HG03060 (cell line): ENCODE measurements around the gene NIBAN1.
A peak's percentile ranks its signal among the peaks of the same experiment; 100 is the strongest.
"Not testable (repeated sequence)": the region's sequence is repeated elsewhere in the genome, so short reads cannot be mapped to it uniquely, and the experiment has no call there.

ENCODE experiments used
- ATAC-seq: cut with Tn5 transposase; IDR thresholded peaks from one replicate; pipeline ENCODE4 v1.9.1; 2021; ENCODE audit warnings: low read depth, moderate number of reproducible peaks; ENCODE audit not compliant: unreplicated experiment

Gene NIBAN1

GRCh38 chr1:184973272-184974055, 844 bp downstream of the NIBAN1 start:
- ATAC-seq: peak; percentile 27

- no peak for ATAC-seq
These were observed 1.8 kb downstream of the NIBAN1 start for GRCh38 chr1:184972315-184973055.

GRCh38 chr1:184971522-184972265, 2.6 kb downstream of the NIBAN1 start:
- ATAC-seq: no peak

- no peak for ATAC-seq
These were observed 3.6 kb downstream of the NIBAN1 start for GRCh38 chr1:184970691-184971161.

- ATAC-seq: no peak
These were observed 7.3 kb downstream of the NIBAN1 start for GRCh38 chr1:184966989-184967388.

GRCh38 chr1:184965944-184966860, 8.1 kb downstream of the NIBAN1 start:
- ATAC-seq: no peak

GRCh38 chr1:184965439-184965838, 8.9 kb downstream of the NIBAN1 start:
- ATAC-seq: no peak

GRCh38 chr1:184959626-184960025, 14.7 kb downstream of the NIBAN1 start:
- no peak for ATAC-seq

- no peak for ATAC-seq
These were observed 15.6 kb downstream of the NIBAN1 start for GRCh38 chr1:184958554-184959353.

- ATAC-seq: not testable (repeated sequence)
These were observed 16.4 kb downstream of the NIBAN1 start for GRCh38 chr1:184957901-184958300.

- no peak for ATAC-seq
These were observed 17.2 kb downstream of the NIBAN1 start for GRCh38 chr1:184956999-184957700.

GRCh38 chr1:184954232-184954995, 19.9 kb downstream of the NIBAN1 start:
- no peak for ATAC-seq

- ATAC-seq: no peak
These were observed 20.6 kb downstream of the NIBAN1 start for GRCh38 chr1:184953600-184954219.

GRCh38 chr1:184952428-184952827, 21.9 kb downstream of the NIBAN1 start:
- ATAC-seq: no peak

GRCh38 chr1:184951788-184952187, 22.5 kb downstream of the NIBAN1 start:
- no peak for ATAC-seq

- no peak for ATAC-seq
These were observed 23.4 kb downstream of the NIBAN1 start for GRCh38 chr1:184950906-184951305.

- no peak for ATAC-seq
These were observed 24.1 kb downstream of the NIBAN1 start for GRCh38 chr1:184950227-184950626.
